H1 (cell line): Measurements from ENCODE around the gene DDI2. TPM values are rescaled to one million over a fixed set of nuclear protein-coding genes. Genes with fewer than 3 reads are reported as not detected.

ENCODE experiments used
- CTCF ChIA-PET: fragments of 300-600 bp; sonication (Branson Sonifier 250); formaldehyde crosslinking; loops from one replicate; lab custom pipeline; 2021; ENCODE audit not compliant: partially characterized antibody; lab: Charles Lee
- POLR2A ChIA-PET: fragments of 300-600 bp; sonication (Branson Sonifier 250); formaldehyde crosslinking; loops from one replicate; lab custom pipeline; 2021; ENCODE audit warnings: inconsistent platforms; ENCODE audit not compliant: partially characterized antibody; lab: Charles Lee
- DNase-seq, 2 experiments: peaks; one replicate each; pipeline versions ENCODE4 v3.0.0 to v3.0.0-alpha.2; 2010 to 2022; ENCODE audit warnings: low spot score in 2 of 2, low read depth in 1 of 2, mixed read lengths in 1 of 2
- FAIRE-seq: peaks from 2 replicates; lab custom pipeline; 2011; peaks lifted over from hg19 to GRCh38; lab: Jason Lieb, UNC
- H2AFZ ChIP-seq: 2 replicates; pipeline ENCODE4 v1.8.1; 2012; ENCODE audit warnings: low read length, inconsistent platforms
- H2AK5ac ChIP-seq: 2 replicates; pipeline ENCODE4 v1.6.1; 2013; ENCODE audit warnings: low read depth, low read length
- H2BK120ac ChIP-seq: replicated peaks from 2 replicates; pipeline ENCODE3; 2013; ENCODE audit warnings: low read depth, low read length, inconsistent platforms
- H2BK12ac ChIP-seq: 2 replicates; pipeline ENCODE4 v1.6.1; 2013; ENCODE audit warnings: low read depth, low read length
- H2BK15ac ChIP-seq: 2 replicates; pipeline ENCODE4 v1.6.1; 2013; ENCODE audit warnings: low read length
- H2BK20ac ChIP-seq: 2 replicates; pipeline ENCODE4 v1.6.1; 2013; ENCODE audit warnings: low read length
- H2BK5ac ChIP-seq: 2 replicates; pipeline ENCODE4 v1.6.1; 2013; ENCODE audit warnings: low read depth, low read length
- H3K14ac ChIP-seq: 2 replicates; pipeline ENCODE4 v1.6.1; 2013; ENCODE audit warnings: inconsistent platforms; ENCODE audit not compliant: insufficient read length
- H3K18ac ChIP-seq: 2 replicates; pipeline ENCODE4 v1.6.1; 2013; ENCODE audit warnings: low read length; ENCODE audit errors: extremely low read depth
- H3K23ac ChIP-seq: 2 replicates; pipeline ENCODE4 v1.6.1; 2013; ENCODE audit warnings: inconsistent platforms; ENCODE audit not compliant: insufficient read length
- H3K23me2 ChIP-seq: 2 replicates; pipeline ENCODE4 v1.6.1; 2013; ENCODE audit warnings: low read depth, low read length
- H3K27ac ChIP-seq: 2 replicates; pipeline ENCODE4 v1.6.1; 2011; ENCODE audit warnings: low read depth, low read length, inconsistent platforms
- H3K27me3 ChIP-seq, 4 experiments: replicated peaks in 1 of 4; 1 replicate in 1 of 4; 2 replicates in 3 of 4; pipeline versions ENCODE4 v1.6.1 to v1.8.1; 2011 to 2013; ENCODE audit warnings: low read length in 3 of 4, mild to moderate bottlenecking in 3 of 4, inconsistent platforms in 2 of 4, mixed read lengths in 2 of 4, moderate library complexity in 1 of 4; ENCODE audit not compliant: control insufficient read depth in 3 of 4, insufficient read depth in 3 of 4; ENCODE audit errors: extremely low read depth in 1 of 4
- H3K36me3 ChIP-seq, 4 experiments: 2 replicates each; pipeline versions ENCODE4 v1.6.1 to v1.8.1; 2011 to 2013; ENCODE audit warnings: mild to moderate bottlenecking in 4 of 4, low read length in 3 of 4, moderate library complexity in 2 of 4, control low read depth in 1 of 4, inconsistent platforms in 1 of 4; ENCODE audit not compliant: insufficient read depth in 4 of 4, control insufficient read depth in 2 of 4
- H3K4ac ChIP-seq: replicated peaks from 2 replicates; pipeline ENCODE3; 2013; ENCODE audit warnings: low read length, low read depth, mixed read lengths, inconsistent platforms; ENCODE audit not compliant: insufficient read length
- H3K4me1 ChIP-seq, 4 experiments: replicated peaks in 1 of 4; 1 replicate in 1 of 4; 2 replicates in 3 of 4; pipeline versions ENCODE4 v1.6.1 to v1.8.1; 2011 to 2013; ENCODE audit warnings: low read length in 3 of 4, inconsistent platforms in 2 of 4, mixed read lengths in 1 of 4; ENCODE audit not compliant: insufficient read depth in 4 of 4, control insufficient read depth in 3 of 4
- H3K4me2 ChIP-seq, 2 experiments: 2 replicates each; pipeline versions ENCODE4 v1.6.1 to v1.8.1; 2011 to 2013; ENCODE audit warnings: low read depth in 2 of 2, low read length in 2 of 2, control low read depth in 1 of 2, inconsistent platforms in 1 of 2, mild to moderate bottlenecking in 1 of 2; ENCODE audit not compliant: insufficient read depth in 1 of 2
- H3K4me3 ChIP-seq, 4 experiments: fragments of 200-600, 300-600 bp in 1 of 4; sonication (generic), shearing (Covaris generic), sonication (Bioruptor Twin) in 1 of 4; 2 replicates each; pipeline versions ENCODE4 v1.5.1 to v1.8.1; 2011 to 2016; ENCODE audit warnings: low read length in 4 of 4, low read depth in 3 of 4, control low read depth in 2 of 4, inconsistent platforms in 2 of 4, mild to moderate bottlenecking in 2 of 4, mixed read lengths in 1 of 4, moderate library complexity in 1 of 4; ENCODE audit not compliant: insufficient read depth in 2 of 4; ENCODE audit errors: extremely low read depth in 1 of 4
- H3K56ac ChIP-seq: replicated peaks from 2 replicates; pipeline ENCODE3; 2013; ENCODE audit warnings: low read depth, mild to moderate bottlenecking, mixed read lengths, low read length, inconsistent platforms; ENCODE audit not compliant: insufficient read length
- H3K79me1 ChIP-seq: 2 replicates; pipeline ENCODE4 v1.6.1; 2013; ENCODE audit warnings: low read depth, low read length, control low read depth
- H3K79me2 ChIP-seq, 2 experiments: 2 replicates each; pipeline versions ENCODE4 v1.6.1 to v1.8.1; 2012 to 2013; ENCODE audit warnings: low read length in 2 of 2, mild to moderate bottlenecking in 2 of 2, inconsistent platforms in 1 of 2; ENCODE audit not compliant: insufficient read depth in 2 of 2, control insufficient read depth in 1 of 2
- H3K9ac ChIP-seq, 4 experiments: replicated peaks in 1 of 4; 1 replicate in 1 of 4; 2 replicates in 3 of 4; pipeline versions ENCODE4 v1.6.1 to v1.8.1; 2011 to 2013; ENCODE audit warnings: low read depth in 3 of 4, low read length in 3 of 4, control low read depth in 2 of 4, mild to moderate bottlenecking in 2 of 4, moderate library complexity in 2 of 4, inconsistent platforms in 1 of 4; ENCODE audit errors: extremely low read depth in 1 of 4
- H3K9me3 ChIP-seq, 2 experiments: 2 replicates each; pipeline versions ENCODE4 v1.6.1 to v1.8.1; 2012 to 2013; ENCODE audit warnings: mild to moderate bottlenecking in 2 of 2, moderate library complexity in 2 of 2, control low read depth in 1 of 2, inconsistent platforms in 1 of 2, low read depth in 1 of 2, low read length in 1 of 2, mixed read lengths in 1 of 2; ENCODE audit not compliant: insufficient read depth in 2 of 2
- H4K20me1 ChIP-seq, 2 experiments: replicated peaks in 1 of 2; 2 replicates each; pipeline versions ENCODE3 to v1.8.1; 2011 to 2013; ENCODE audit warnings: inconsistent platforms in 2 of 2, low read length in 2 of 2, mild to moderate bottlenecking in 1 of 2; ENCODE audit not compliant: insufficient read depth in 2 of 2, control insufficient read depth in 1 of 2
- H4K5ac ChIP-seq: 2 replicates; pipeline ENCODE4 v1.6.1; 2013; ENCODE audit warnings: low read length, low read depth, mixed read lengths, inconsistent platforms; ENCODE audit not compliant: insufficient read length
- H4K8ac ChIP-seq: 2 replicates; pipeline ENCODE4 v1.8.0; 2013; ENCODE audit warnings: mild to moderate bottlenecking, moderate library complexity, low read length, inconsistent platforms; ENCODE audit not compliant: insufficient read depth; ENCODE audit errors: extremely low read depth
- H4K91ac ChIP-seq: replicated peaks from 2 replicates; pipeline ENCODE3; 2013; ENCODE audit warnings: low read length, mixed read lengths, inconsistent platforms; ENCODE audit not compliant: insufficient read length
- CBX5 ChIP-seq: fragments of 300-800, 300-1000 bp; sonication (generic); IDR thresholded peaks from 2 replicates; pipeline ENCODE4 v1.7.1; 2016; ENCODE audit warnings: antibody characterized with exemption, low read length, low read depth
- CBX8 ChIP-seq: fragments of 300-800, 300-1000 bp; sonication (generic); IDR thresholded peaks from 2 replicates; pipeline ENCODE4 v1.7.1; 2016; ENCODE audit warnings: low read depth, low read length, borderline replicate concordance
- CTCF ChIP-seq, 3 experiments: IDR thresholded peaks; 1 replicate in 2 of 3; 2 replicates in 1 of 3; pipeline versions ENCODE4 v1.5.1 to v1.6.1; 2011; ENCODE audit warnings: low read length in 3 of 3, mild to moderate bottlenecking in 3 of 3, inconsistent platforms in 2 of 3, low read depth in 1 of 3, moderate library complexity in 1 of 3; ENCODE audit not compliant: insufficient read depth in 1 of 3; ENCODE audit errors: control extremely low read depth in 1 of 3
- EGR1 ChIP-seq: IDR thresholded peaks from 2 replicates; pipeline ENCODE4 v1.6.1; 2011; ENCODE audit warnings: low read depth, low read length, borderline replicate concordance
- FOSL1 ChIP-seq: IDR thresholded peaks from 2 replicates; pipeline ENCODE4 v1.6.1; 2011; ENCODE audit warnings: mild to moderate bottlenecking, low read depth, low read length, moderate library complexity; ENCODE audit not compliant: insufficient read depth
- HDAC2 ChIP-seq, 2 experiments: fragments of 300-600 bp in 1 of 2; sonication (generic) in 1 of 2; IDR thresholded peaks; 2 replicates each; pipeline ENCODE4 v1.6.1; 2011 to 2012; ENCODE audit warnings: low read depth in 2 of 2, low read length in 2 of 2, mild to moderate bottlenecking in 2 of 2, moderate library complexity in 2 of 2, borderline replicate concordance in 1 of 2, inconsistent platforms in 1 of 2
- JUN ChIP-seq: IDR thresholded peaks from 2 replicates; pipeline ENCODE4 v1.6.1; 2011; ENCODE audit warnings: low read depth, mild to moderate bottlenecking, improper control_type of control experiment, low read length
- NRF1 ChIP-seq: IDR thresholded peaks from 2 replicates; pipeline ENCODE4 v1.6.1; 2011; ENCODE audit warnings: mild to moderate bottlenecking, low read depth, low read length, improper control_type of control experiment
- RBBP5 ChIP-seq: IDR thresholded peaks from 2 replicates; pipeline ENCODE4 v1.7.1; 2012; ENCODE audit warnings: low read depth, mild to moderate bottlenecking, inconsistent platforms, low read length, moderate library complexity, borderline replicate concordance
- TCF12 ChIP-seq: IDR thresholded peaks from 2 replicates; pipeline ENCODE4 v1.6.1; 2011; ENCODE audit warnings: low read depth, mild to moderate bottlenecking, low read length
- WGBS, 2 experiments: shearing (Covaris generic) in 1 of 2; methylation state at CpG; one replicate each; pipeline versions ENCODE4 v1.1.6 to v1.1.7; 2013 to 2015; ENCODE audit warnings: low lambda C conversion rate in 2 of 2, mixed read lengths in 2 of 2, inconsistent platforms in 1 of 2, low coverage in 1 of 2, missing lambda C conversion rate in 1 of 2; ENCODE audit not compliant: insufficient replicate concordance in 2 of 2, insufficient coverage in 1 of 2, insufficient read length in 1 of 2; ENCODE audit errors: extremely low coverage in 1 of 2, missing lambda C conversion rate in 1 of 2; 5-methylcytosine and 5-hydroxymethylcytosine counted together
- polyA plus RNA-seq, 7 experiments: library from polyadenylated mRNA; depleted of rRNA in 3 of 7; stranded (reverse) in 5 of 7; unstranded in 2 of 7; fragments of >200 nt in 5 of 7; fragments of 200-250 nt in 2 of 7; gene quantifications; 1 replicate in 5 of 7; 2 replicates in 1 of 7; 4 replicates in 1 of 7; pipeline versions ENCODE4 v1.2.1 to v1.2.3, GENCODE V29; 2011 to 2013; ENCODE audit warnings: missing spikeins in 2 of 7, mixed read lengths in 2 of 7
- total RNA-seq: library from RNA; stranded (reverse); fragmentation: NEBNext Ultra II Directional; extraction: Animal tissue kit (Norgen Biotek cat#: 25700); gene quantifications from 2 replicates; pipeline ENCODE4 v1.2.1, GENCODE V29; 2021

The DDI2 gene
- total and polyA plus RNA-seq, 2 of the 8 experiments (the other 6 are each of a cell fraction or from before 2014, with no cell fraction given), result 7.7 to 38.3 TPM

GRCh38 chr1:15620155-15620545 is 2.9 kb downstream of the DDI2 start:
- FAIRE-seq, result no peak
- peaks cover 20 to 75% of the 10 kb centered on the region in 2 experiments for H3K79me2 ChIP-seq
- TF ChIP-seq FOSL1 (no peak), EGR1 (no peak), RBBP5 (no peak), JUN (no peak), HDAC2 (IDR thresholded peaks at IDR 0.05; ENCODE audit: borderline replicate concordance in 1 of 2, low read depth in 2 of 2, low read length in 2 of 2) (no peak), CBX5 (no peak), CTCF (IDR thresholded peaks at IDR 0.05; ENCODE audit: control extremely low read depth in 1 of 3, insufficient read depth in 1 of 3, low read depth in 1 of 3, low read length in 3 of 3) (no peak), NRF1 (no peak), TCF12 (no peak), CBX8 (no peak)

More at GRCh38 chr1:15620155-15620545, 2.9 kb downstream of the DDI2 start:
- Histone ChIP-seq H3K23ac (no peak overlapping the region), H2BK120ac (no peak overlapping the region), H3K9ac (peak overlapping the region in 1 of 4 experiments; percentile 37; a peak in 1 of 7 replicates), H3K4me3 (no peak overlapping the region), H3K4me2 (0 out of 4 replicates have a peak overlapping the region, but pooled peaks of 1 of the 2 experiments have one; percentile 19), H3K79me1 (peaks cover 3% of the 10 kb centered on the region; the same call in 1 of the 2 replicates), H3K4ac (no peak overlapping the region), H2BK5ac (no peak overlapping the region), H3K9me3 (no peaks in the 10 kb centered on the region), H3K56ac (no peak overlapping the region), H3K27me3 (no peaks in the 10 kb centered on the region), H2BK20ac (no peak overlapping the region), H3K36me3 (no peaks in the 10 kb centered on the region; a peak in 1 of 8 replicates), H4K20me1 (peaks cover 8 to 13% of the 10 kb centered on the region in 2 experiments), H4K91ac (no peak overlapping the region), H4K5ac (no peak overlapping the region), H2BK15ac (no peak overlapping the region), H3K23me2 (peaks cover 4% of the 10 kb centered on the region), H3K18ac (no peak overlapping the region), H2AK5ac (no peak overlapping the region), H3K27ac (no peak overlapping the region), H2AFZ (no peak overlapping the region), H3K14ac (no peak overlapping the region), H3K4me1 (peaks cover 0 to 5% (median 0%) of the 10 kb centered on the region in 4 experiments; a peak in 1 of 7 replicates), H2BK12ac (no peak overlapping the region), H4K8ac (no peak overlapping the region)
- no peak for DNase-seq
- ChIA-PET CTCF (interaction anchor here (1.0 to 1.4 kb wide), 2 partner anchors 25 to 118 kb away, joined by 3 to 4 read pairs; no protein-coding TSS in a partner anchor), POLR2A (interaction anchor here (1.3 to 5.7 kb wide), 2 partner anchors 16 to 93 kb away, joined by 3 to 37 read pairs; partner anchors contain the start of gene DNAJC16)
- WGBS, 2 experiments, result 82% methylated on average over 1 of the region's 1 CpG; no CpG with 5 or more reads in 1 of the 2 experiments
